Measurements from ENCODE around the gene PTPRE. TPM values are rescaled to one million over a fixed set of nuclear protein-coding genes. Genes with fewer than 3 reads are reported as not detected.

Gene PTPRE
- total RNA-seq, 1 experiment from 2014 or later: 11.6 TPM

GRCh38 chr10:128114901-128115300 is 208.0 kb downstream of the PTPRE start:
- H3K36me3 ChIP-seq (ENCODE audit: insufficient read depth, low read length, poor library complexity, severe bottlenecking): peaks cover 100% of the 10 kb centered on the region
- no peak overlapping the region for H3K27ac ChIP-seq (ENCODE audit: low read depth, low read length, poor library complexity, severe bottlenecking)
- no peaks in the 10 kb centered on the region for H3K27me3 ChIP-seq (replicated peaks; ENCODE audit: insufficient read depth, low read depth, low read length, poor library complexity)
- ChIA-PET POLR2A (ENCODE audit: low non-redundant PET) (no interaction called here), CTCF (no interaction called here)
- intact Hi-C loops (cut with micrococcal nuclease; ENCODE audit: unreplicated experiment): no loop called here
- no peak overlapping the region for H3K4me3 ChIP-seq (ENCODE audit: low read depth, low read length, poor library complexity, severe bottlenecking)
- no peak for TF ChIP-seq CTCF (conservative IDR thresholded peaks at IDR 0.05; ENCODE audit: low read depth, low read length)
- TF ChIP-seq EZH2 (IDR thresholded peaks at IDR 0.05; ENCODE audit: borderline replicate concordance, low read depth, low read length, poor library complexity, severe bottlenecking): no peak
- H3K9me3 ChIP-seq (ENCODE audit: low read depth, low read length, poor library complexity, severe bottlenecking): no peaks in the 10 kb centered on the region
- no TSS peak for BruUV-seq (replicated peaks)
- H3K4me1 ChIP-seq (ENCODE audit: insufficient read depth, low read length, poor library complexity, severe bottlenecking): no peaks in the 10 kb centered on the region
- no peak for DNase-seq (ENCODE audit: low spot score)

- intact Hi-C loops (cut with micrococcal nuclease; ENCODE audit: unreplicated experiment): no loop called here
- DNase-seq (ENCODE audit: low spot score): no peak
- POLR2A ChIA-PET (ENCODE audit: low non-redundant PET): no interaction called here
Measured at GRCh38 chr10:128115356-128115755, 208.5 kb downstream of the PTPRE start.

GRCh38 chr10:128116187-128116586 is 209.3 kb downstream of the PTPRE start:
- no peaks in the 10 kb centered on the region for H3K27me3 ChIP-seq (replicated peaks; ENCODE audit: insufficient read depth, low read depth, low read length, poor library complexity)
- no peak for DNase-seq (ENCODE audit: low spot score)
- intact Hi-C loops (cut with micrococcal nuclease; ENCODE audit: unreplicated experiment): no loop called here
- no peak overlapping the region for H3K4me3 ChIP-seq (ENCODE audit: low read depth, low read length, poor library complexity, severe bottlenecking)
- no peaks in the 10 kb centered on the region for H3K4me1 ChIP-seq (ENCODE audit: insufficient read depth, low read length, poor library complexity, severe bottlenecking)
- H3K36me3 ChIP-seq (ENCODE audit: insufficient read depth, low read length, poor library complexity, severe bottlenecking): peaks cover 99% of the 10 kb centered on the region
- no TSS peak for BruUV-seq (replicated peaks)
- ChIA-PET POLR2A (ENCODE audit: low non-redundant PET) (no interaction called here), CTCF (no interaction called here)
- TF ChIP-seq EZH2 (IDR thresholded peaks at IDR 0.05; ENCODE audit: borderline replicate concordance, low read depth, low read length, poor library complexity, severe bottlenecking) (no peak), CTCF (conservative IDR thresholded peaks at IDR 0.05; ENCODE audit: low read depth, low read length) (no peak)
- no peak overlapping the region for H3K27ac ChIP-seq (ENCODE audit: low read depth, low read length, poor library complexity, severe bottlenecking)
- no peaks in the 10 kb centered on the region for H3K9me3 ChIP-seq (ENCODE audit: low read depth, low read length, poor library complexity, severe bottlenecking)

More at GRCh38 chr10:128115356-128115755, 208.5 kb downstream of the PTPRE start:
- no peak overlapping the region for H3K4me3 ChIP-seq (ENCODE audit: low read depth, low read length, poor library complexity, severe bottlenecking)
- TF ChIP-seq EZH2 (IDR thresholded peaks at IDR 0.05; ENCODE audit: borderline replicate concordance, low read depth, low read length, poor library complexity, severe bottlenecking): no peak
- no peak for TF ChIP-seq CTCF (conservative IDR thresholded peaks at IDR 0.05; ENCODE audit: low read depth, low read length)
- H3K27me3 ChIP-seq (replicated peaks; ENCODE audit: insufficient read depth, low read depth, low read length, poor library complexity): no peaks in the 10 kb centered on the region
- H3K9me3 ChIP-seq (ENCODE audit: low read depth, low read length, poor library complexity, severe bottlenecking): no peaks in the 10 kb centered on the region
- CTCF ChIA-PET: no interaction called here
- peaks cover 100% of the 10 kb centered on the region for H3K36me3 ChIP-seq (ENCODE audit: insufficient read depth, low read length, poor library complexity, severe bottlenecking)
- no peak overlapping the region for H3K27ac ChIP-seq (ENCODE audit: low read depth, low read length, poor library complexity, severe bottlenecking)
- BruUV-seq (replicated peaks): TSS peak; percentile 61
- H3K4me1 ChIP-seq (ENCODE audit: insufficient read depth, low read length, poor library complexity, severe bottlenecking): no peaks in the 10 kb centered on the region

Measured in A673 (cell line).